B cell (primary cell): Measurements from ENCODE around the gene ANLN.

Source experiments
- EZH2 ChIP-seq: IDR thresholded peaks from 2 replicates; pipeline ENCODE4 v1.6.1; 2012; ENCODE audit warnings: borderline replicate concordance, low read depth, mild to moderate bottlenecking, moderate library complexity, low read length; ENCODE audit not compliant: insufficient read depth, poor library complexity, severe bottlenecking
- TF ChIP-seq, protein P1 (sequence below): fragments of 200-600 bp; IDR thresholded peaks from one replicate; pipeline ENCODE4 v1.8.0; 2022; ENCODE audit warnings: antibody characterized with exemption, mild to moderate bottlenecking

DNA sequence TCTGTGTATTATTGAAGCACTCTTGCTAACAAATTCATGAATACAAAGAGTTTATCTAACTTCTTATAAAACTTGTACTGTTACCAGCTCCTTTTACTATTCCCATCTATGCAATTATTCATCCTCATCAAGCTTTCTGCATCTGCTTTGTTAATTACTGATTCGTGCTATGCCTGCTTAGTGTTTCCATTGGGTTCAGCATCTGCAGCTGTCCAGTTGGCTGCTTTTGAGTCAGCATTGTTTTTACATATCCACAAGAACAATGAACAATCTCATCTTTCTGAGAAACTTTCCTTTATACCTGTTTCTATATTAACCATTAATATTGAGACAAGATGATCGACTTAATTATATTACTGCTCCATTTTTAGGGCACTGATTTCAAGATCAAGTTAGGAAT, 19.6 kb upstream of the ANLN start:
- TF ChIP-seq, protein P1, sequence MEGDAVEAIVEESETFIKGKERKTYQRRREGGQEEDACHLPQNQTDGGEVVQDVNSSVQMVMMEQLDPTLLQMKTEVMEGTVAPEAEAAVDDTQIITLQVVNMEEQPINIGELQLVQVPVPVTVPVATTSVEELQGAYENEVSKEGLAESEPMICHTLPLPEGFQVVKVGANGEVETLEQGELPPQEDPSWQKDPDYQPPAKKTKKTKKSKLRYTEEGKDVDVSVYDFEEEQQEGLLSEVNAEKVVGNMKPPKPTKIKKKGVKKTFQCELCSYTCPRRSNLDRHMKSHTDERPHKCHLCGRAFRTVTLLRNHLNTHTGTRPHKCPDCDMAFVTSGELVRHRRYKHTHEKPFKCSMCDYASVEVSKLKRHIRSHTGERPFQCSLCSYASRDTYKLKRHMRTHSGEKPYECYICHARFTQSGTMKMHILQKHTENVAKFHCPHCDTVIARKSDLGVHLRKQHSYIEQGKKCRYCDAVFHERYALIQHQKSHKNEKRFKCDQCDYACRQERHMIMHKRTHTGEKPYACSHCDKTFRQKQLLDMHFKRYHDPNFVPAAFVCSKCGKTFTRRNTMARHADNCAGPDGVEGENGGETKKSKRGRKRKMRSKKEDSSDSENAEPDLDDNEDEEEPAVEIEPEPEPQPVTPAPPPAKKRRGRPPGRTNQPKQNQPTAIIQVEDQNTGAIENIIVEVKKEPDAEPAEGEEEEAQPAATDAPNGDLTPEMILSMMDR, result no peak
- no peak for TF ChIP-seq EZH2
